Spleen (tissue), 7 donors: Measurements from ENCODE around the gene SHANK1.

Source experiments
- POLR2A ChIP-seq, 3 donors: fragments of 450-650 bp; IDR thresholded peaks; one replicate each; pipeline ENCODE4 v1.5.1; 2017; ENCODE audit warnings: antibody characterized with exemption in 3 of 3, mild to moderate bottlenecking in 1 of 3
- POLR2AphosphoS5 ChIP-seq, 3 donors: sonication (generic); formaldehyde crosslinking; IDR thresholded peaks; one replicate each; pipeline ENCODE4 v1.5.1; 2017; ENCODE audit warnings: antibody characterized with exemption in 3 of 3
- TF ChIP-seq, protein P1 (sequence below), 11 experiments: fragments of 200-600 bp in 7 of 11; fragments of 450-650 bp in 4 of 11; sonication (generic) in 4 of 11; IDR thresholded peaks in 8 of 11; conservative IDR thresholded peaks in 3 of 11; 1 replicate in 7 of 11; 2 replicates in 4 of 11; pipeline versions ENCODE4 v1.4.0 to v1.8.0; 2016 to 2021; ENCODE audit warnings: antibody characterized with exemption in 11 of 11, inconsistent platforms in 4 of 11, mild to moderate bottlenecking in 1 of 11
- donor health status: DM: no; HTN: no; CAD: no; lungs with moderate emphysema.
- donor health status: DM: no; HTN: no; CAD: no.
- donor health status: DM: no; HTN: no; CAD: no.

- TF ChIP-seq, protein P1, sequence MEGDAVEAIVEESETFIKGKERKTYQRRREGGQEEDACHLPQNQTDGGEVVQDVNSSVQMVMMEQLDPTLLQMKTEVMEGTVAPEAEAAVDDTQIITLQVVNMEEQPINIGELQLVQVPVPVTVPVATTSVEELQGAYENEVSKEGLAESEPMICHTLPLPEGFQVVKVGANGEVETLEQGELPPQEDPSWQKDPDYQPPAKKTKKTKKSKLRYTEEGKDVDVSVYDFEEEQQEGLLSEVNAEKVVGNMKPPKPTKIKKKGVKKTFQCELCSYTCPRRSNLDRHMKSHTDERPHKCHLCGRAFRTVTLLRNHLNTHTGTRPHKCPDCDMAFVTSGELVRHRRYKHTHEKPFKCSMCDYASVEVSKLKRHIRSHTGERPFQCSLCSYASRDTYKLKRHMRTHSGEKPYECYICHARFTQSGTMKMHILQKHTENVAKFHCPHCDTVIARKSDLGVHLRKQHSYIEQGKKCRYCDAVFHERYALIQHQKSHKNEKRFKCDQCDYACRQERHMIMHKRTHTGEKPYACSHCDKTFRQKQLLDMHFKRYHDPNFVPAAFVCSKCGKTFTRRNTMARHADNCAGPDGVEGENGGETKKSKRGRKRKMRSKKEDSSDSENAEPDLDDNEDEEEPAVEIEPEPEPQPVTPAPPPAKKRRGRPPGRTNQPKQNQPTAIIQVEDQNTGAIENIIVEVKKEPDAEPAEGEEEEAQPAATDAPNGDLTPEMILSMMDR (IDR thresholded peaks at IDR 0.05 in 8 of 11, conservative IDR thresholded peaks at IDR 0.05 in 3 of 11): no peak
- no peak for TF ChIP-seq POLR2A (IDR thresholded peaks at IDR 0.05)
- TF ChIP-seq POLR2AphosphoS5 (IDR thresholded peaks at IDR 0.05): no peak
Observed at GRCh38 chr19:50678323-50678722, 41.3 kb downstream of the SHANK1 start.
